Fibroblast of lung (primary cell): ENCODE data around the gene RAPGEF4.

Experiments used
- CTCF ChIP-seq, 2 donors: IDR thresholded peaks in 1 of 2; conservative IDR thresholded peaks in 1 of 2; 1 replicate in 1 of 2; 2 replicates in 1 of 2; pipeline ENCODE4 v1.5.1; 2011 to 2012; ENCODE audit warnings: low read length in 2 of 2, control low read depth in 1 of 2, inconsistent platforms in 1 of 2, low read depth in 1 of 2, mild to moderate bottlenecking in 1 of 2
- EZH2 ChIP-seq: IDR thresholded peaks from 2 replicates; pipeline ENCODE4 v1.5.1; 2012; ENCODE audit warnings: low read length, control low read depth, mild to moderate bottlenecking; ENCODE audit errors: missing control alignments

- no peak for TF ChIP-seq EZH2
- TF ChIP-seq CTCF (conservative IDR thresholded peaks at IDR 0.05 in 1 of 2, IDR thresholded peaks at IDR 0.05 in 1 of 2; ENCODE audit: low read depth in 1 of 2, low read length in 2 of 2): no peak
Observed at GRCh38 chr2:172709566-172710291, 25.9 kb upstream of the RAPGEF4 start.
